Hematopoietic multipotent progenitor cell treated with erythropoietin and hydrocortisone succinate and interleukin-3 and kit ligand, for 15 days (in vitro differentiated cells): ENCODE data around the gene GPR17.

ENCODE experiments used
- DNase-seq: peaks from one replicate; pipeline ENCODE4 v3.0.0-alpha.2; 2015; ENCODE audit warnings: low spot score

Gene GPR17

DNA sequence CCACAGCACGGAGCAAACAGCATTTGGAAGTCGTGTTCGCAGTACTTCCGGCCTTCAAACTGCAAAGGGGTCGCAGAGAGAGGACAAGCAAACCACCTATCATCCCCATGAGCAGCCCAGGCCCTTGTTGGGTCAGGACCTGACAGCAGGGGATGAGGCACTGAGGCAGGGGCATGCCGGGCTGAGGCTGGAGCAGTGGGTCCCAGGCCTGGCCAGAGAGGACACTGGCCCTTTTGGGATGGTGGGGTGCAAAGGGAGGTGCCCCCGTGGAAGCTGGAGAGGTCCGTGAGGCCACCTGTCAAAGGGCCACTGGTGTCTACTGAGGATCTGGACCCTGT is 8.9 kb downstream of the GPR17 start:
- DNase-seq, result no peak

DNA sequence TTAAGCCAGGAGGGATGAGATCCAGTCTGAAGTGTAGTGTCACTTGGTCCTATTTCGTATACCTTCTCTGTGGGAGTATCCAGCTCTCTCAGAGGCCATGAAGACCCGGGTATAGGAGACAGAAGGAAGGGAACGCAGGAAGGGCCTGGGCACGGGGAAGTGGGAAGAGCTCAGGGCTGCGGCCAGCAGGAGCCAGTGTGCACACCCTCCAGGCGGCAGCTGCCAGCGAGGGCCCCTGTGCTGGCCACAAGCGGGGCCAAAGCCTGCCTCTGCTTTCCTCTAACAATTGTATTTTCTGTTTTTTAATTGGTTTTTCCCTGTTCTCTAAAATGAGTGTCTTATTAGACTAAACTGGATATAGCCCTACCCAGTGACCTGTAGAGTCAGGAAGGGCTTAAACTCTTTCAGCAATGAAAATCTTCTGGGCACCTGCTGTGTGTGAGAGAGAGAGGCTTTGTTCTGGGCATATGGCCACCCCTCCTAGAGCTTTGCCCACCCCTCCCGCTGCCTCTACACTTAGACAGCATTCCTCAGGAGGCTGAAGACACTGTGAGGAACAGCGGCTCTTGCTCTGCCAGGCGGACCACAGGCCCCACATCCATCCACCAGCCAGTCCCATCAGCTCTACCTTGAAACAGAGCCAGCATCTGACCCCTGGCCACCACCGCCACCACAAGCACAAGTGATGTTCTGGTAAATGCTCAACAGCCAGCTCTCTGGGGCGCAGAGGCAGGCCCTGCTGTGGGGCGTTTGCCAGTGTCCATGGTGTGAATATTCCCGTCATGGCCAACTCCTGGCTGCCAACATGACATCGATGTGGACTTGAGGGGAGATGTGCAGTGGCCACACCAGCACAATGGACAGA is 9.5 kb downstream of the GPR17 start:
- DNase-seq, result no peak

DNA sequence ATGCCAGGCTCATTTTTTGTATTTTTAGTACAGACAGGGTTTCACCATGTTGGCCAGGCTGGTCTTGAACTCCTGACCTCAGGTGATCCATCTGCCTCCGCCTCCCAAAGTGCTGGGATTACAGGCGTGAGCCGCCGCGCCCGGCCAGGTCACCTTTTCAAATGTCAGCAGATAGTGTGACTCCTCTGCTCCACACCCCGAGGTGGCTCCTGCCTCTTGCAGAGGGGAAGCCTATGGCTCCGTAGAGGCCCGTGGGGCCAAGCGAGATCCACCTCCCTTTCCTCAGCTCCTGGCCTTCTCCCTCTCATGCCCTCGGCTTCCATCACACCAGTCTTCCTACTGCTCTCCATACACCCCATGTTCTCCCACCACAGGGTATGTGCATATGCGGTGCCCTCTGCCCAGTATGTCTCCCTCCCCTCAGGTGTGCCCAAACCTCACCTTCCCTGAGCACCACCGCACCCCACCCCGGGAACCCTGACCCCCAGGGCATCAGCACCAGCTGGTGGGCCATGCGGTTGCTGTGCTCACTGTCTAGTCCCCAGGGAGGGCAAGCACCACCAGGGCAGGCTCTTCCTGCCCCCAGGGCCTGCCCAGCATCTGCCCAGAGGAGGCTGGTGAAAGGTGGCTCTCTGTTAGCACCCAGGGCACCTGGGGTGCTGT is 10.7 kb downstream of the GPR17 start:
- DNase-seq, result no peak

DNA sequence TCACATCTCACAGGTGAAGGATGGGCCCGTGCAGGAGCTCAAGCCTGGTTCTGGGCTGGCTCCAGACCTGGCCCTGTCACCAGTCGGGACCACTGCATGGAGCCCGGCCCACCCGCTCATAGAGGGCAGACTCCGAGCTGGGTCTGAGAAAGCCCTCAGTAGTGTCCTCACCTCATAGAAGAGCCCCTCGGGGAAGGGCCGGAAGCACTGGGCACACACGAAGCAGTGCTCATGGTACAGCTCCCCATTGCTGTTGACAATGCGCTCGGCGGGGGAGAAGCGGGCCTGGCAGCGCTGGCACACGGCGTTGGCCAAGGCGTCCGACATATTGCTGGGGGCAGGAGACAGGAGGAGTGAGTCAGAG is 11.3 kb downstream of the GPR17 start:
- DNase-seq, result no peak

DNA sequence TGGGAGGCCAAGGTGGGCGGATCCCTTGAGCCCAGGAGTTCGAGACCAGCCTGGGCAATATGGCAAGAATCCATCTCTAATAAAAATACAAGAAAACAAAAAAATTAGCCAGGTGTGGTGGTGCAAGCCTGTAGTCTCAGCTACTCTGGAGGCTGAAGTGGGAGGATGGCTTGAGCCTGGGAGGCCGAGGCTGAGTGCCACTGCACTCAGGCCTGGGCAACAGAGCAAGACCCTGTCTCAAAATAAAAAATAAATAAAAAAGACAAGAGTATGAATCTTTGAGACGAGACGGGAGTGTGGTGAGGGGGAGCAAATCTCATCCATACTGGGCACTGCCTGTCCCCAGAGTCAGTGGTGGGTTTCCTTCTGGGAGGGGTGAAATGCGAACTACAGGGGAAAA is 12.2 kb downstream of the GPR17 start:
- no peak for DNase-seq

DNA sequence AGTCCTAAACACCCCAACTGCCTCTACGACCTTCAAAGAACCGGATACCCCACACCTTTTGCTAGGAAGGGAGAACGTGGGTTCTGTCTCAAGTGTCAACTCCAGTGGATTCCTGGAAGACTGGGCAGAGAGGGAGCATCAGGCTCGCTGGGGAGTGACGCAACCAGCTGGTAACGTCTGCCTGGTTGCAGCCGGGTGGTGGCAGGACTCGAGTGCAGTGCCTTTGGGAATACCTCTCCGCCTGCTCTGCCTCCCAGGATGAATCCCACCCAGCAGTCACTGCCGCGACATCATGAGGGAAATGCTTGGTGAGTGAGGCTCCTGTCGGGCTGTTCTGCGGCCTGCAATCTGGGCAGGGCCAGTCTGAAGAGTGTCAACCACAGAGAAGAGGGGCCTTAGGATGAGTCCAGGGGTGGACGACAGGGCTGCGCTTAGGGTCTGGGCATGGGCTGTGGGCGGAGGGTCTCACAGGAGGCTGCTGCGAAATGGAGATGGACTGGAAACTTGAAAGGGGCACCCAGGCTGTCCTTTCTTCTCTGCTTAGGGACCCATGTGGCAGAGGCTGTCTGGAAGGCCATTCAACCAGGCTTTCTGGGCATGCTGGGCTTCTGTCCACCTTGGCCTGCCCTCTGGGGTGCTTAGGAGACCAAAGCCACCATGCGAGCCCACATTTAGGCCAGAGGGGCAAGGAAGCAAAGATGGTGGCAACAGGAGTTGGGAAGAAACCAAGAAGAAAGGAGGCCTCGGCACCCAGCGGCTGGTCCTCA is 12.9 kb downstream of the GPR17 start:
- DNase-seq, result no peak

DNA sequence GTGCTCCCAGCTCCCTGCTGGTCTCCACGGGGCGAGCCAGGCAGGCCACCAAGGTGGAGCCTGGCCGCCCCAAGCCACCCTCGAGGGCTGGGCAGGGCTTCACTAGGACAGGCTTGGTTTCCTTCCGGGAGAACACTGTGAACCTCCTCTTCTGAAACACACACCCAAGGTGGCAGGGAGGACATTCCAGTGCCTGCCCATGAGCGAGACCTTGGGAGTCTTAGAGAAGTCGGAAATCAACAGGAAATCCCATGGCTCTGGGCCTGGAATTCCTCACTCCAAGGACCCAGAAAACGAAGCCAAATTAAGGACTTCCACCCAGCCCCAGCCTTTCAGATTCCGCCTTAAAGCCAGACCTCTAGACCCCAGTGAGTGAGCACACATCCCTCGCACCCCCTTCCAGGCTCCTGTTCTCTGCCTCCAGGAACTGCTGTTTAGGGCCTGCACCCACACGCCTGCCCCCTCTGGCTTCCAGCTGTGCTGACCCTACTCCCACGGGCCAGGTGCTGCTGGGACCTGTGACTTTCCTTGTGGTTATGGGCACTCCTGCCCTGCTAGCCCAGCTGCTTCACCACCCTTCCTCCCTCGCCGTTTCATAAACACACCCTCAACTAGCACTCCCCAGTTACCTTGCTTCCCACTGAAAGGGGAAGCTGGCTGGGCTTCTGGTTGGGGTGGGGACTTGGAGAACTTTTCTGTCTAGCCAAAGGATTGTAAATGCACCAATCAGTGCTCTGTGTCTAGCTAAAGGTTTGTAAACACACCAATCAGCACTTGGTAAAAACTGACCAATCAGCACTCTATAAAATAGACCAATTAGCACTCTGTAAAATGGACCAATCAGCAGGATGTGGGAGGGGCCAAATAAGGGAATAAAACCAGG is 13.7 kb downstream of the GPR17 start:
- DNase-seq, result no peak

DNA sequence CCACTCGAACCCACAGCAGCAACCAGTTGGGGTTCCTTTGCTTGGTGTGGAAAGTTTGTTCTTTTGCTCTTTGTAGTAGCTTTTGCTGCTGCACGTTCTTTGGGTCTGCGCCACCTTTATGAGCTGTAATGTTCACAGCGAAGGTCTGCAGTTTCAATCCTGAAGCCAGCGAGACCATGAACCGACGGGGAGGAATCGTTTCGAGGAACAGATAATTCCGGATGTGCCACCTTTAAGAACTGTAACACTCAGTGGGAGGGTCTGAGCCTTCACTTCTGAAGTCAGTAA is 14.3 kb downstream of the GPR17 start:
- DNase-seq, result no peak

DNA sequence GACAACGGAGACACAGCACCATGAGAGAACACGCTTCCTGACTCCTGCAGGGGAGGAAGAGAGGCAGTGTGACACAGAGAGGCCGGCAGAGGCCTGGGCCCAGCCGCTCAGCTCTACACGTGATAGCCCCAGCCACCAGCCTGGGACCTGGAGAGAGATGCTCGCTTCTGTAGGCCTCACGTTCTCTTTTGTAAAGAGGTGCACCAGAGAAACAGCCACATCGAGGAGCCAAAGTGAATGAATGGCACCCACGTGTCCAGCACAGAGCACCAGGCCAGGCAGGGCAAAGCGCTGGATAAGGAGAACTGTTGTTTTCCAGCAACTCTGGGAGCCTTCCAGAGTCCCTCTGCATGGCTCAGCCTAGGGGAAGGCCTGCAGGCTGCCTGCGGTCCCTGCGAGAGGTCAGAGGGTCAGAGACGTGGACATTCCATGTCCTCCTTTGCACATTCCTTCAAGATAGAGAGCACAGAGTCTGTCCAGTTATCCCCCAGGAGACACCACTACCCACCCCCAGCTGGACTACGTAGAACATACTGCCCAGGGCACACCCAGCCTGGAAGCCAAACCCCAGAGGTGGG is 15.2 kb downstream of the GPR17 start:
- no peak for DNase-seq

DNA sequence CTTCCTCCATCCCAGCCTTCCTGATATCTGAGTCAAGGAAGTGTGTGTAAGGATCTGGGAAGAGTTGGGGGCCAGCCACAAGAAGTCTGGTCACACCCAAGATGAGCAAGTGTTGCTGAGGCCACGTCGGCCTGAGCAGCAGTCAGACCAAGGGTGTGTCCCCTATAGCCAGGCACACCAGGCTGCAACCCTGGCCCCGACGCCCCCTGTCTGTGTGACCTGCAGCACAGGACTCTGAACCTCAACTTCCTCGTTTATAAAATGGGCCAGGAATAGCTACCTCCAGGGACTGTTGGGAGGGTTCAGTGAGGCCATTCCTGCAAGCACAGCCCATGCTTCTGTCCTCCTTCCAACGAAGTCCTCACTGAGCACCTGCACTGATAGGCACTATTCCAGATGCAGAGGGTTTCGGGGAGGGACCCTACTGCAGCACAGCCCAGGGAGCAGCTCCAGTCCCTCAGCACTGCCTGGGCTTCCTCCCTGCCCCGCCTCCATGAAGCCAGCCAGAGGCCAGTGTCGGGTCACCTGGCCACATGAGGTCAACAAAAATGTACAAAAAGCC is 16.1 kb downstream of the GPR17 start:
- DNase-seq, result no peak

DNA sequence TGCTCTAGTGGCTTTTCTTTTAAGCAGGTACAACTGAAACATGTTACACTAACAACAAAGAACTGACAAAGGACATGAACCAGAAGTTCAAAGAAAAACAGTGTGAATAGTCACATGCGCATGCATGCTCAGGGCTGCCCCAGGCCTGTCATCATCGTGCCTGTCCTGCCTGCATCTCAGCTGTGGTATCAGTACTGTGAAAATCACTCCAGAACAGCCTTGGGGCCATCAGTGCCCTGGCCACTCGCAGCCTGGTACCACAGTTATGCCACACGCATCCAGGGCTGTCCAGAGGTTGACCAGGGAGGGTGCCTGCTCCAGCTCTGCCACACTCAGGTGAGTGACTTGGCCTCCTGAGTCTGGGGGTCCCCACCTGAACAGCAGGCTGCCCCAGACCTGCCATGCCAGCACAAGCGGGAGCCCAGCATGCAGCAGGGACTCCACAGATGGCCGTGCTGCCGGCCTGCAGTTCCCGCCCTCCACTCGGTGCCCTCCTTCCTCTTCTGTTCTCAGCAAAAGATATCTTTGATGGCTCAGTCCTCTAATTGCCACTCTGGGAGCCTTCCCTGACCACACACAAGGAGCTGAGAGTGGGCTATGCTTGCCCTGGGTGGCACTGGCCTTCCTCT is 17.1 kb downstream of the GPR17 start:
- DNase-seq, result no peak

DNA sequence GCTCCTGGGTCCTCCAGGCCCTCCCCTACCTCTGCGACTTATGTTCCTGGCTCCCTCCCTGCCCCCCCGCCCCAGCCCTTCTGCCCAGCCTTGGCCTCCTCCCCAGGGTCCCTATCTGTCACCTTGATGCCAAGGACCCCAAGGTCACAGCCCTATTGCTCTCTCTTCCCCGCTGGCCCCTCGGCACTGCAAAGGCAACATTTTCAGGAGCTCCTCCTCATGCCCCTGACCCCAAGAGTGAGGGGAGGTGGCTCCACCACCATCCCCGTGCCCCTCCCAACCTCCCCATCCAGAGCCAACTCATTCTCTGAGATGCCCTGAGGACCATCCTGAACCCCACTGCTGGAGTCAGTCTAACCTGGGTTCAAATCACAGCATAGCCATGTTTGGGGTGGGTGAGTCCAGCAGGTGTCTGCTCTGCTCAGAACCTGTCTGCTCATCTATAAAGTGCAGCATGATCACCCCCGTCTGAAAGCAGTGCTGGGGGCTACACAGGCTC is 17.7 kb downstream of the GPR17 start:
- no peak for DNase-seq

DNA sequence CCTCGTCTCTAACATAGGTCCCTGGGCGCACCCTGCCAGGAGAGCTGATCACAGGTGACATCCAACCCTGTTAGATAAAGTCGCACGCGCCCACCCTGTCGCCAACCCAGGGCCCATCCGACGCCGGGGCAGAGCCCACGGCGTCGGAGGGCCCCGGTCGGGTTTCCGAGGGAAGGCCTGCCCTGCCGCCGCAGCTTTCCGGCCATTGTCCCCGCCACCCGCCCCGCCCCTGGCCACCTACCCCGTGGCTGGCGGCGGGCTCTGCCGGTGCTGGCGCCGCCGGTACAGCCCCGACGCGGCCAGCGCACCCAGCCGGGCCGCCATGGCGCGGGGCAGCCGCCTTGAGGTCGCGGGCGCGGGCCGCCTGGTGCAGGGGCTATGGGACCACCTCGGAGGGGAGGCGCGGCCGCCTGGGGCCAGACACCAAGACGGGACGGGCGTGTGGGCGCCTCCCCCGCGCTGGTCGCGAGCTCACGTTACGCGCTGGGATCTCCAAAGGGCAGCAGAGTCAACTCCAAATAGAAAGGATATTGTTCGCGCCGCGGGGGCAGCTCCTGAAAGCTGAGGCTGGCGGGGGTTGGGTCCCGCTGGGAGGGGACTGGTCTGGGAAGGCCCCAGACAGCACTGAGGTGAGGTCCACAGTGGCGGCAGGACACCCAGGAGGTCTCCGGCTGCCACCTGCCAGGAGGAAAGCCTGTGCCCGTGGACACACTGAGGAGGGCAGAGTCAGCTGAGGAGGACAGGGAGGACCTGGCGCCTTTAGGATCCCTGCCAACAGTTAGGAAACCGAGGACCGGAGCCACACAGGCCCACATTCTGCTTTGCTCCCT is 18.3 kb downstream of the GPR17 start:
- DNase-seq, result no peak

DNA sequence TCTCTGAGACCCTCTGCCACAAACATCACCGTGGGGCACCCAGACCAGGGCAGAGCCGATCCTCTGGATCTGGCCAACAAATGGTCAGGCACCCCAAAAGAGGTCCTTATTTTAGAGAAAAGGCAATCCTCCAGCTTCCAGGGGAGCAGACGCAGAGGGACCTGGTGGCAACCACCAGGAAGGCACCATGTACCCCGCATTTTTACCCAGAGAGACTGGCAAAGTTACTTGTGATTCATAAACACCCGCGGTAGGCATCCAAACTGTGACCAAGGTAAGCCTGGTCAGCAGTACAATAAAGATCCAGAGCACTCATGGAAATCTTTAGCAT is 18.9 kb downstream of the GPR17 start:
- DNase-seq, result no peak

DNA sequence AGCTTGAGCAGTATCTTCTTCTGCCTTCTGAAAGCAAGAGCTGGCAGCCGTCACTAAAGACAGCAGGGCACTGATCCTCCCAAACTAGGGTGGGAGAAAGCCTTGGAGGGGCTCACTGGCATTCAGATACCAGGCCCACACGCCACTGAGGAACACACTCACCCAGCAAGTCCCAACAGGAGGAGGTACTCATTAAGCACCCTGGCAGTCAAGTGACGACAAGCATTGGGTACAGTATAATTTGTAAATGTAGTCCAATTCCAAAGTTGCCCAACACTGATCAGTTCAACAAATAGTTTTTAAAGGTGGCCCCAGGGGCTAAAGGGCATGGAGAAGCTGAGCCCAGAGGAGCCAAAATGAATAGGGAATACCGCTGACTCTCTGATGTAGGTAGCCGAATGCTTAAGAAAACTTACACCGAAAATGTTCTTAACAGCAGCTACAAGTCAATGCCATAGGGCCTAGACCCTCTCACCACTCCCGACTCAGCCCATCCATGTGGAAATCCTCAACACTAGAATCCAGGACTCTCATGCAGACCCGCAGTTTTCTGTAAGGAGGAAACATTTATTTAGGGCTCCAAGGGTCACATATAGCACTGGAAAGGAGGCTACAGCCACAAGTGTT is 19.4 kb downstream of the GPR17 start:
- no peak for DNase-seq

DNA sequence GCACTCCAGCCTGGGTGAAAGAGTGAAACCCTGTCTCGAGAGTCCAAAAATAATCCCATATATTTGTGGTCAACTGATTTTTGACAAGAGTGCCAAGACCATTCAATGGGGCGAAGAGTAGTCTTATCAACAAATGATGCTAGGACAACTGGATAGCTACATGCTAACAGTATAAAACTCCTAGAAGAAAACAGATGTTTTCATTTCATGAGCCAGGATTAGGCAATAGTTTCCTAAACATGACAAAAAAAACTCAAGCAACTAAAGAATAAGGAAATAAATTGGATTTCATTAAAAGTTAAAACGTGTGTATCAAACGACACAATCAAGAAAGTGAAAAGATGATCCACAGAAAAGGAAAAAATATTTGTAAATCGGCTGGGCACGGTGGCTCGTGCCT is 23.1 kb downstream of the GPR17 start:
- DNase-seq, result no peak

DNA sequence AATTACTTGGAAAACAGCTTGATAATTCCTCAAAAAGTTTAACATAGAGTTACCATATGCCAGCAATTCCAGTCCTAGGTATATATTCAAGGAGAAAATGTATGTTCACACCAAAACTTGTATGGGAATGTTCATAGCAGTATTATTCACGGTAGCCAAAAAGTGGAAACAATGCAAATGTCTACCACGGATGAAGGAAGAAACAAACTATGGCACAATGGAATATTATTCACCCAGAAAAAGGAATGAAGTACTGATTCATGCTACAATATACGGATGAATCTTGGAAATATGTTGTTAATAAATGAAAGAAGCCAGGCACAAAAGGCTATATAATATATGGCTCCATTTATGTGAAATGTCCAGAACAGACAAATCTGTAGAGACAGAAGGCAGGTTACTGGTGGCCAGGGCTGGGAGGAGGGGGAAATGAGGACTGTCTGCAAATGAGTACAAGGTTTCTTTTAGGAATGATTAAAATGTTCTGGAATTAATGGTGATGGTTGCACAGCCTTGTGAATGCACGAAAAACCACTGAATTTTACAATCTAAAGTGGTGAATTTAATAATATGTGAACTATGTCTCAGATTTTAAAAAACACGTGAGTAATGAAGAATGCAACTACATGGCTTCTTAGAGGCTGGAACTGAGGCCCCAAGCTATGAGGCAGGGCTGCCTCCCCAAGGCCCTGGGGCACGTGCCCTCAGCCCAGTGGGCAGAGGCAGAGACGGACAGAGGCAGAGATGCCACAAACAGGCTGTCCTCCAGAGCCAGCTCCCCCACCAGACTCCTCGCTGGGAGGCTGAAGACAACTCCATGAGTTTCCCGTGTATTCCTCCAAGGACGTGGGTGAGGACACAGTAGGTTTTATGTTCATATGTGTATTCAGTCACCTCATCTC is 24.4 kb downstream of the GPR17 start:
- DNase-seq, result no peak

DNA sequence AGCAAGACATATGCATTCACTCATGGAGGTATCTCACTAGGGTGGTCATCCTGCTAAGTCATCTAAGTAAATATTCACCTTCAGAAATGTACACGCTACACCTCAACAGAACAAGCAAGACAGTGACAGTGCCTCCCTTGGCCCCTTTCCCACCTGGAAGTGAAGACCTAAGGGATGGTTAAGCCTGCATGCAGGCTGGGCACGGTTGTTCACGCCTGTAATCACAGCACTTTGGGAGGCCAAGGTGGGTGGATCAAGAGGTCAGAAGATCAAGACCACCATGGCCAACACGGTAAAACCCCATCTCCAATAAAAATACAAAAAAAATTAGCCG is 25.0 kb downstream of the GPR17 start:
- no peak for DNase-seq
